Measurements from ENCODE around the gene FLT1.

The FLT1 gene

GRCh38 chr13:28413999-28414398, 80.9 kb downstream of the FLT1 start:
- ATAC-seq: no peak
- DNase-seq (ENCODE audit: low spot score in 2 of 2): no peak
- H3K4me1 Mint-ChIP-seq: no peaks in the 10 kb centered on the region
- H3K36me3 Mint-ChIP-seq: no peaks in the 10 kb centered on the region
- H3K27ac Mint-ChIP-seq: no peak overlapping the region
- H3K9me3 Mint-ChIP-seq: no peaks in the 10 kb centered on the region
- no peak overlapping the region for H3K4me3 Mint-ChIP-seq

DNA sequence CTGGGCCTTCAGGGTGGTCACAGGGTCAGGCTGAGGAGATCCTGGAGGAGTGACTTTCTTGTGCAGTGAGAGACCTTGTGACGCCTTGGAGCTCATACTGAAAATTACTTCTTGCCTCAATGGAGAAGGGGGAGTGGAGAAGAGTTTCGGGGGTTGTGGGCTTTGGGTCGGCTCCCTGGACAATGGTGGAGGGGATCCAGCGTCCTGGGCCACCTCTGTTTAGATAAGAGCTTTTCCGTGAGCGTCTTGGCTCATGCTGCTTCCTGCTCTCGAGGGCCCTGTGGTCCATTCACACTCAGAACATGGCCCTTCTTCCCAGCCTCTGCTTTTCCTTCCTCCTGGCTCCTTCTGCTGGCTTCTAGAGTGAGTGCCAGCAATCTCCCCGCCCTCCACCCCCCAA, 81.9 kb downstream of the FLT1 start:
- Mint-ChIP-seq H3K36me3 (no peaks in the 10 kb centered on the region), H3K27ac (no peak overlapping the region), H3K4me3 (no peak overlapping the region), H3K9me3 (no peaks in the 10 kb centered on the region), H3K4me1 (no peaks in the 10 kb centered on the region)
- no peak for ATAC-seq
- no peak for DNase-seq (ENCODE audit: low spot score in 2 of 2)

DNA sequence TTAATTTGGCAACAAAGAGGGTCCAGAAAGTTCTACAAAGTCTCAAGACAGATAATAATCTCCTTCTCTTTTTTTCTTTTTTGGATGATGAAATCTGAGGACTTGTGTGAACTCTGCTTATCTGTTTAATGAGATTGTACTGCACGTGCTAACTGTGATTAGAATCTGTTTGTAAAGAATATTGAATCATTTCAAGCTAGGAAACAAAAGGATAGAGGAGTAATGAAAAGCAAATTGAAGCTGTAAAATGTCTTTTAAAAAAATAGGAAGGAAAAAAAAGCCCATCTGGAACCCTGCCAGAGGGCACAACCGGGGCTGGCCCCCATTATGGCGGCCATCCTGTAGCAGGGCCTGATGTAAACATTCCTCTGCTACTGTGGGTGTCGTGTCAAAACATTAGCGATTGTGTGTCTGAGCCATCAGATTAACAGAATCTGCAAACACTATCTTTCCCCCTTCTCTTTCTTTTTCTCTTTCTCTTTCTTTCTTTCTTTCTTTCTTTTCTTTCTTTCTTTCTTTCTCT, 83.0 kb downstream of the FLT1 start:
- ATAC-seq (no peak), DNase-seq (ENCODE audit: low spot score in 2 of 2) (no peak)
- Mint-ChIP-seq H3K9me3 (no peaks in the 10 kb centered on the region), H3K36me3 (no peaks in the 10 kb centered on the region), H3K4me3 (no peak overlapping the region), H3K27ac (no peak overlapping the region), H3K4me1 (no peaks in the 10 kb centered on the region)

GRCh38 chr13:28410096-28410495, 84.8 kb downstream of the FLT1 start:
- no peaks in the 10 kb centered on the region for H3K36me3 Mint-ChIP-seq
- no peaks in the 10 kb centered on the region for H3K4me1 Mint-ChIP-seq
- no peak overlapping the region for H3K27ac Mint-ChIP-seq
- H3K9me3 Mint-ChIP-seq: no peaks in the 10 kb centered on the region
- no peak for DNase-seq (ENCODE audit: low spot score in 2 of 2)
- no peak for ATAC-seq
- no peak overlapping the region for H3K4me3 Mint-ChIP-seq

GRCh38 chr13:28409648-28410047, 85.3 kb downstream of the FLT1 start:
- H3K27ac Mint-ChIP-seq: no peak overlapping the region
- no peaks in the 10 kb centered on the region for H3K4me1 Mint-ChIP-seq
- ATAC-seq (no peak), DNase-seq (ENCODE audit: low spot score in 2 of 2) (no peak)
- H3K4me3 Mint-ChIP-seq: no peak overlapping the region
- H3K36me3 Mint-ChIP-seq: no peaks in the 10 kb centered on the region
- no peaks in the 10 kb centered on the region for H3K9me3 Mint-ChIP-seq

DNA sequence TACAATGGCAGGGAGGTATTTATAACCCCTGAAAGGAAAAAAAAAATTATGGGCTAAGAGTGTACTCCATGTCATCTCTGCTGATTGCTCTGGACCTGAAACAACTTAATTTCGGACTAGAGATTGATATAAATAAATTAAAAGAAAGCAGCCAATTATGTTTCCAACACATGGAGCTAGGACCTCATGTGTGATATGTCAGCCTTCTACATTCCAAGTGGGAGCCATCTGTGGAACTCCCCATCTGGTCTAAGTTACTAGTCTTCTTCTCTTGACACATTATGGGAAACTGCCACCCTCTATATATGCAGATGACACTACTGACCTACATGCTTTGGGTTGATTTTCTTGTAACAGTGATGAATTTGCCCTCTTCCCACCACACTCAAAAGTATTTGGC, 86.1 kb downstream of the FLT1 start:
- Mint-ChIP-seq H3K4me1 (no peaks in the 10 kb centered on the region), H3K4me3 (no peak overlapping the region), H3K9me3 (no peaks in the 10 kb centered on the region), H3K27ac (no peak overlapping the region), H3K36me3 (no peaks in the 10 kb centered on the region)
- no peak for DNase-seq (ENCODE audit: low spot score in 2 of 2)
- no peak for ATAC-seq

DNA sequence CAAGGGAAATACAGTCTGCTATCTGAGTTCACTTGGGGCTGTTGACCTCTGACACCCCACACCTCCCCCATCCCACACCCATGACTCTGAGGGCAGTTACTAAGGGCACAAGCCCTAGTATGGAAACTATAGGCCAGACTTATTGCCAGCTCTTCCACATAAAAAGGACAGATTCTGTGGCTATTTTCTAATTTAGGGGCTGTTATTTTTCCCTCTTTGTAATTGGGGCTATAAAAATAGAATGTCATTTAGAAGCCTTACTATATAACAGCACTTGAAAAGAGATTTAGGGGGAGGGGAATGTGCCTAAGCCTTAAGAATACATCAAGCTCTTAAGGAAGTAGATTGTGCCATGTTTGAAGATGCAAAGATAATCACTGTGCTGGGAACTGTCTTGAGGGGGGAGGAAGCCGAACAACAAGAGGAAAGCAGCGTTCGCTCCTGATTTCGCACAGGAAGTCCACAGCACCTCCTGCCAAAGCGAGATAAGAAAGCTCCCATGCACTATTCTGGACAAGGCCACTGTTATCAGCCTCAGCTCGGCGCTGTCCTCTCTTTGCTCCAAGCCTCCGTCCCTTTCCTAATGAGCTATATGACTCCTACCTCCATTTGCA, 86.6 kb downstream of the FLT1 start:
- ATAC-seq (no peak), DNase-seq (ENCODE audit: low spot score in 2 of 2) (no peak)
- Mint-ChIP-seq H3K9me3 (no peaks in the 10 kb centered on the region), H3K4me3 (no peak overlapping the region), H3K27ac (no peak overlapping the region), H3K4me1 (no peaks in the 10 kb centered on the region), H3K36me3 (no peaks in the 10 kb centered on the region)

DNA sequence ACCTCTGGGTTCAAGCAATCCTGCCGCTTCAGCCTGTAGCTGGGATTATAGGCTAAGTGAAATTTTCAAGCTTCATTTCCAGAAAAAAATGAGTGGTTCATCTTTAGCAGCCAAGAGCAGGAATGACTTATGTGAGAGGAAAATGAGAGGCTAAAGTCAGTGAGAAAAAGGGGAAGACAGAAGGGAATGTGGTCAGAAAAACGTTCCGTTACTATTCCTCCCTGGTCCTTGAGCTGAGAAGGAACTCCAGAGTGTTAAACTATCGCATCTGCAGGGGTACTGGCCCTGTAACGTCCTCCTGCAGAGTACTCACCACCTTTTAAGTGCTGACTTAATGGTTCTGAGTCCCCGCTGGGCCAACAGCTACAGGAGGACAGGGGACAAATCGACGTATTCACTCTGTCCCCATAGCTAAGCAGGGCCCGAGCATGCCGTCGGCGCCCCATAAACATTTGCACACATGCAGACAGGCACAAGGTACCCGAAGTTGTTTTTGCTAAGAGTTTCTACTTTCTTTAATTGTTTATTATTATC, 88.1 kb downstream of the FLT1 start:
- H3K36me3 Mint-ChIP-seq: no peaks in the 10 kb centered on the region
- H3K4me1 Mint-ChIP-seq: no peaks in the 10 kb centered on the region
- ATAC-seq (no peak), DNase-seq (ENCODE audit: low spot score in 2 of 2) (no peak)
- H3K27ac Mint-ChIP-seq: no peak overlapping the region
- H3K9me3 Mint-ChIP-seq: no peaks in the 10 kb centered on the region
- no peak overlapping the region for H3K4me3 Mint-ChIP-seq

DNA sequence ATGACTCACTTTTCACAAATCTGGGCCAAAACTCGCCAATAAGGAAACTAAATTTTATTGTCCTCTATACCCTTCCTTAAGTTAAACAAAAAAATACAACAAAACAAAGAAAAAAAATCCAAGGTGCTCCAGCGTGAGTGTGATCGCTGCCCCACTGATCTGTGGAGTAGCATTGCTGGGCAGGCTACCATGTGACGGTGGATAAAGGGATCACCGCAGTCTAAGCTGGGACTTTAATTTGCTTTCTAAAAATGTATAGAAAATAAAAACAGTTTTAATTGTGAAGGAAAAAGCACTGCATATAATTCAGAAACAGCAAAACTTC, 92.9 kb downstream of the FLT1 start:
- DNase-seq (ENCODE audit: low spot score in 2 of 2) (no peak), ATAC-seq (no peak)
- Mint-ChIP-seq H3K9me3 (no peaks in the 10 kb centered on the region), H3K4me3 (no peak overlapping the region), H3K4me1 (no peaks in the 10 kb centered on the region), H3K36me3 (no peaks in the 10 kb centered on the region), H3K27ac (no peak overlapping the region)

GRCh38 chr13:28401303-28402056, 93.4 kb downstream of the FLT1 start:
- ATAC-seq (no peak), DNase-seq (ENCODE audit: low spot score in 2 of 2) (no peak)
- no peaks in the 10 kb centered on the region for H3K4me1 Mint-ChIP-seq
- no peaks in the 10 kb centered on the region for H3K9me3 Mint-ChIP-seq
- H3K27ac Mint-ChIP-seq: no peak overlapping the region
- H3K4me3 Mint-ChIP-seq: no peak overlapping the region
- H3K36me3 Mint-ChIP-seq: peaks cover 4% of the 10 kb centered on the region

DNA sequence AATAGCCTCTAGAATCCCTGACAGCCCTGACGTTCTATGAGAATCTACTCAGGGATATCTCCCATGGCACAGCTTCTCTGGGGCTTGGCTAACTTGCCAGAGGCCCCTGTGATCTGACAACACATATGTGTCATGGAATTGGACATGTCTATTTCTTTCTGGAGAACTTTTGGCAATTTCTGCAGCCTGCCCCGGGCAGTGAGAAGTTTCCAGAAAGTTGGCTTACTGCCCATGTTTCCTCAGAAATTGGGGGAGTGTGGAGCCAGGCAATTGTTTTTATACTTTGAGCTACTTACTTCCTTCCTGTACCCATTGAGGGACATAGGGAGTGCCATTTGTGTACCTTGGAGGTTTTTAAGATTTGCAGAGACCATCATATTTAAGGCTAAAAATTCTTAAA, 98.9 kb downstream of the FLT1 start:
- no peak for ATAC-seq
- H3K9me3 Mint-ChIP-seq: no peaks in the 10 kb centered on the region
- H3K27ac Mint-ChIP-seq: no peak overlapping the region
- no peak overlapping the region for H3K4me3 Mint-ChIP-seq
- no peak for DNase-seq (ENCODE audit: low spot score in 2 of 2)
- no peaks in the 10 kb centered on the region for H3K4me1 Mint-ChIP-seq
- H3K36me3 Mint-ChIP-seq: peaks cover 18% of the 10 kb centered on the region

DNA sequence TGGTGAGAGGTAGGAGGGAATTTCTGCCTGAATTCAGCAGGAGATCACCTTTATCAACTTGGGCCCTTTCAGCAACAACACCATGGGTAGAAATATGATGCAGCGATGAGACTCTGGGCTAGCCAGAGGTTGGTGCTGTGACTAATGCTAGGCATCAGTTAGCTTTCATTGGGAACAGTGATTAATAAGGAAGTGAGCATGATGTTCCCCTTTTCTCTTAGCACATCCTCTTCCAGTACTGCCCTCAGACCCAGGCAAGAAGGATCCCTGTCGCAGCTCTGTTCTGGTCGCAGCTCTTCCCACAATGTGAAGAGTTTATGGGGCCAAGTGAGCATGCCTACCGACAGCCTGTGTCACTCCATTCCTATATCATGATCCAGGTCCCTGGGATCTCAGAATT, 100.5 kb downstream of the FLT1 start:
- H3K36me3 Mint-ChIP-seq: peaks cover 29% of the 10 kb centered on the region
- ATAC-seq (no peak), DNase-seq (ENCODE audit: low spot score in 2 of 2) (no peak)
- no peaks in the 10 kb centered on the region for H3K4me1 Mint-ChIP-seq
- H3K27ac Mint-ChIP-seq: no peak overlapping the region
- no peaks in the 10 kb centered on the region for H3K9me3 Mint-ChIP-seq
- no peak overlapping the region for H3K4me3 Mint-ChIP-seq

DNA sequence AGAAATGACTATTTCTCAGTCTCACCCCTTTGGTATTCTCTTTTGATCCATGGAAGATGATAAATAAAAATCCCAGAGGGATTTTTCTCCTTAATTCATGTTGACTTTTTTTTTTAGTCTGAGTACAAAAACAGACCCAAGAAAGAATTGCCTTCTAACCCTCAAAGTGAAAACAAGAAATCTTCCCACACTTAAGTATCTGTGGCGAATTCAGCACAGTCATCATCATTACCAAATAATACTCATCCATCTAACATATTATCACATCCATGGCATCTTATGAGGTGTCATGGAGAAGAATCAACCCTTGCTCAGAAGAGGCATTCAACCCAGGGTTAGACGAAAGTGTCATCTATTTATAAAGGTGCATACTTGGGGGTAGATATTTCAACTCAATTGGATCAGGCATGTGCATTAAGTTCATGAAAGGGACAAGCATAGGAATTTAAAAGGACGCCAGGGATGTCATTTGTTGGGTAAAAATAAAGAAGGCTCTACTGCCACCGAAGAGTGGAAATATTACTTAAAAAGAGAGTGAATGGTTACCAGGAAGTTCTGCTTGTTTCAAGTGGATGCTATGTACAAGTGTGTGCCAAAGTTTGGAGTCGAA, 101.9 kb downstream of the FLT1 start:
- no peak overlapping the region for H3K4me3 Mint-ChIP-seq
- H3K9me3 Mint-ChIP-seq: no peaks in the 10 kb centered on the region
- H3K36me3 Mint-ChIP-seq: peaks cover 30% of the 10 kb centered on the region
- no peaks in the 10 kb centered on the region for H3K4me1 Mint-ChIP-seq
- no peak for DNase-seq (ENCODE audit: low spot score in 2 of 2)
- ATAC-seq: no peak
- no peak overlapping the region for H3K27ac Mint-ChIP-seq

DNA sequence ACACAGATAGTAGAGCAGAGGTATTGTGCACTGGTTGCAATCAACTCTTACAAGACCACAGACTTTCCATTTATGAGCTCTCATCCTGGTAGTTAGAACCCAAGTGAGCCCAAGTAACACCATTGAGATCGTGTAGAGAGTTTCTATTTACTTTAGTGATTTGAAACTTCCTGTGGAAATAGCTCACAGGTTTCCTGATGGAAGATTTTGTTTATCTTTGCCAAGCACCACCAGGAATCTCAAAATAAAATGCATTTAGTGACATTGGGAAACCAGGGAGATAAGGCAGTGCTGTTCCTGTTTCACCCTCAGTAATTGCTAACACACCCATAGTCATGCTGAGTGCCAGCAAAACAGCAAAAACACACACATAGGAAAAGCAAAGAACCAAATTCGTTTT, 102.5 kb downstream of the FLT1 start:
- Mint-ChIP-seq H3K4me1 (no peaks in the 10 kb centered on the region), H3K36me3 (peaks cover 30% of the 10 kb centered on the region), H3K27ac (no peak overlapping the region), H3K4me3 (no peak overlapping the region), H3K9me3 (no peaks in the 10 kb centered on the region)
- ATAC-seq (no peak), DNase-seq (ENCODE audit: low spot score in 2 of 2) (no peak)

DNA sequence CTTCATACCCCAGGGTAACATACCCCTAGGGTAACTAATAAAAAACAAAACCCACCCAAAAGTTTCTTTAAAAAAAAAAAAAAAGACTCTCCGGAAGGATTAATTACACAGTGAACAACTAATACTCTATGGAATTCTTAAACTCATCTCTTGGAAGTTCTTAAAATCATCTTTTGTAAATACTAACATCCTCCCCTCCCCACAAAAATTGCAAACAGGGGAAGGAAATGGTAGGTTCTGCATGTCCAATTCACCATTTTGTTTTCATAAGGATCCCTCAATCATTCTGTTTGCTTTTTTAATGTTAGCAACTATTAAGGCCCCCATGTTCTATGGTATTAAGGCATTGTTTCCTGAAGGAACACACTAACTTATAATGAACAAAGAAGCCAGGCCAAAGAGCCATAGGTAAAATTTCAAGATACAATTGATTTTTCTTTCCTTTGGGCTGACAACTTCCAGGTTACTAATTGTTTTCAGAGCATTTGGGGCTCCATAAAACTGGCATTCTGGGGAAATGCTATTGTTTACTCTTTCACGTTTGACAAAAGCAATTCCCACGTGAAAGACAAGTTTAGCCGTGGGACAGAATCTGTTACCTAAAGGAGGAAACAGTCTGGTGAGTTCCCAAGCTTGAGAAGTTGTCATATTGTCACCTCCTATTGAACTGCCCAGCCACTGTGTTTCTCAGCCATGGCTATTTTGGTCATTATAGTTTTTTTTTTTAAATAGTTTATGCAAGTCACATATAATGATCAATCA, 107.0 kb downstream of the FLT1 start:
- DNase-seq (ENCODE audit: low spot score in 2 of 2) (no peak), ATAC-seq (no peak)
- Mint-ChIP-seq H3K36me3 (peaks cover 14% of the 10 kb centered on the region), H3K9me3 (no peaks in the 10 kb centered on the region), H3K27ac (no peak overlapping the region), H3K4me1 (no peaks in the 10 kb centered on the region), H3K4me3 (no peak overlapping the region)
